GM18526 (cell line): ENCODE results near the gene CDK11B.
"Not testable (repeated sequence)": the region's sequence is repeated elsewhere in the genome, so short reads cannot be mapped to it uniquely, and the experiment has no call there.

Source experiments
- POLR2A ChIP-seq: IDR thresholded peaks from 3 replicates; pipeline ENCODE4 v1.6.1; 2011; ENCODE audit not compliant: insufficient read length; ENCODE audit errors: extremely low read depth

Gene CDK11B

DNA sequence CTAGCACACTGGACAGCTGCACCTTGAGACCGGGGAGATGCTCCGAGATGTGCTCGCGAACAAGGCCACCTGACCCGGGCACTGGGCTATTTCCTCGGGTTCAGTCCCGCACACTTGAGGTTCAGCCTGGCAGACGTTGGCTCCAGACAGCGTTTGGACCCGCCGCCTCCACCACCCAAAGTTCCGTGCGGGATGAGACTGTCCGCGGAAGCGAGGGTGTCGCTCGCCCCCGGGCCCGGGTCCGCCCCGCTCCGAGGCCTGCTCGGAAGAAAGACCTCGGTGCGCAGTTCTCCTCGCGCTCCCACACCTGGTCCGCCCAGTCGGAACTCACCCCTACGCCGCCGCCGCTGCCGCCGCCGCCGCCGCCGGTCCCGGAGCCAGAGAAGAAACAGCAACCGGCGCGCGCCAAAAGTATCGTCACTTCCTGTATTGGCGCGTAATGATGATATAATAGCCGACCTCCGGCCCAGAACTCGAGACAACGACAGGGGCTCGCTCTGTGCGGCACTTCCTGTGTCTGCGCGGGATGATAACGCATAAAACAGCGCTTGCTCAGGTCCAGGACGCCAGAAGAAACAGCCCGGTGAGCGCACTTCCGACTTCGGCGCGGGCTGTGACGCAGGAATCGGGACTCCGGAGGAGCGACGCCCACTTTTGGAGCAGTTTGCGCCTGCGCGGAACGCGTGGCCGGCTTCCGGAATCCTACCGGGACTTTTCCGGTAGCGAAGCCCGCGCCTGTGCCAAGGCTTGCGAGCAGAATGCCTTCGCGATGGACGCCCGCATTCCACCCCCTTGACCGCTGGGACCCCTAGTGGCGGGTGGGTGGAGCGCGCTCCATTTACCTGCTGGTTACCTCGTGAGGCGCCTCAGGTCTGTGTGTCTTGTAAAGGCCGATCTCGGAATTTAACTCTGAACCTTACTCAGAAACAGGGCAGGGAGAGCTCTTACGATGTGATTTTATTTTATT, at the start of gene CDK11B:
CDK11B (minus strand) TSS at position 422 of the 967 bp plus-strand sequence. CDS start 1,519 bp downstream, outside the sequence.
- peak; percentile 59 for TF ChIP-seq POLR2A

DNA sequence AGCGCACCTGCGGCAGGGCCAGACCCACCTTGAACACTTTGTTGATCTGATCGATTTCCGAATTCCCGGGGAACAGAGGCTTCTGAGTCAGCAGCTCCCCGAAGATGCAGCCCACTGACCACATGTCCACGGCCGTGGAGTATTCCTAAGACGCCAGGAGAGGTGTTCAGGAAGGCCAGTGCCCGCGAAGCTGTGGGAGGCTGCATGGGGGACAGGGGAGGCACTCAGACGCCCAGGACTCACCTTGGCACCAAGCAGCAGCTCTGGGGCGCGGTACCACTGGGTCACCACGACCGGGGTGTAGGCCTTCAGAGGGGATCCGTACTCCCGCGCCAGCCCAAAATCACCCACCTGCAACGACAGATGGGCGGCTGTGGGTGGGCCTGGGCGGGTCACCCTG, 45.0 kb upstream of the CDK11B start:
- no peak for TF ChIP-seq POLR2A

DNA sequence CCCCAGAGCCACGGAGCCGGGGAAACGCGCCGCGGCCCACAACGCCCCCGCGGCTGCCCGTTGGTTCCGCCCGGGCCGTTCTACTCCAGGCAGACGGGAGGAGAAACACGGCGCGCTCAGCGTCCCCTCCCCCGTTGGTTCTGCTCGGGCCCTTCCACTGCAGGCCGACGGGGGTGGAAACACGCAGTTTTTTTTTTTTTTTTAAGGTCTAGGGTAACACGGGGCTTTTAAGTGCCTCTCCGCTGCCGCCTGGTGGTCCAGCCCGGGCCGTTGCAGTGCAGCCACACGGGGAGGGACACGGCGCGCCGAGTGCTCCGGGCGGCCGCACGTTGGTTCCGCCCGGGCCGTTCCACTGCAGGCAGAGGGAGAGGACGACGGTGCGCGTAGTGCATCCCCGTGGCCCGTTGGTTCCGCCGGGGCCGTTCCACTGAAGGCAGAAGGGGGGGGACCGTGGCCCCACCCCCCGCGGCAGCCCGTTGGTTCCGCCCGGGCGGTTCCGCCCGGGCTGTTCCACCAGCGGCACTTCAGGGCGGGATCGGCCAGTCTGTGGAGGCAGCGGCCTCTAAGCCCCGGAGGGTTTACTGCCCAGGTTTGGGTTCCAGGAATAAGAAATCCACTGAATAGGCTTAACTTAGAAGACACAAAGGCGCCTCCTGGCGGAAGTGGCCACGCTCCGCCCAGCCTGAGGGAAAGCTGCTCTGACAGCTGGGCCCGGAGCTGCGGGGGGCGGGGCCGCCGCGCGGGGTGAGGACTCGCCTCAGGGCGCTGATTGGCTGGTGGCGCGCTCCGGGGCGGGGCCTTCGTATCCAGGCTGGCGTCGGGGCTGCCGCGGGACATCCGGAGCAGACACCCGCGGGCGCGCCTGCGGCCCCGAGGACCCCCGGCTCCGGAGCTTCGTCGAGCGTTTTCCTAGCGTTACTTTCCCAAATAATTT, 34.2 kb upstream of the CDK11B start, which contains the start of gene SLC35E2B:
SLC35E2B (minus strand) TSS at position 82 of the 934 bp plus-strand sequence. CDS start 16,096 bp downstream, outside the sequence.
- TF ChIP-seq POLR2A = not testable (repeated sequence)

DNA sequence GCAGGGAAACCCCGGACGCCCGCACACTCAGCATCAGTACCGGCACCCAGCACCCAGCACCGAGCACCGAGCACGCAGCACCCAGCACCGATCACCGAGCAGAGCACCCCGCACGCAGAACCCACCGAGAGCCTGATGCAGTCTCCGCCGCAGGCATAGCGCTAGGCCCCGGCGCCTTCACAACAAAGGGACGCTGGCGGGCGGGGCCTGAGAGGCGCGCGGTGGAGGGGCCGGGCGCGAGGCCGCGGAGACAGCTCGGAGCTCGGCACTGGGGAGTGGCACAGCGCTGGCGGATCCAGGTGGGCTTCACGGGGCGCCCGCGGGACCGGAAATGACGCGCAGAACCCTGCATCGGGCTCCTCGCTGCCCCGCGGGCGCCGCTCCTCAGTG, 33.5 kb upstream of the CDK11B start:
- peak; percentile 38 for TF ChIP-seq POLR2A

DNA sequence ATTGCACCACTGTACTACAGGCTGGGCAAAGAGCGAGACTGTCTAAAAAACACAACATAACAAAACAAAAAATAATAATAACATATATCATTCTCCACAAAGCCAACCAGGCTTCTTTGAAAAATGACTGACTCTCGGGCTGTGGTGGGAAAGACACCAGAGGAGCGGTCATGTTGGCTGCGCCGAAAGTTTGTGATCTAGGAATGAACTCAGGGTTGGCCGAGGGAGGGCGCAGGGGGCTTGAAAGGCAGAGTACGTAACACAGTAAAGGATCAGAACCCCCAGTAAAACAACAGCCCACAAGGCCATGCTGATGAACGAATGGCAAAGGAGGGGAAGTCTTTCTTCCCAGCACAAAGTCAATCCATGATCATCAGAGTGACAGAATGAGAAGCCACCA, 29.0 kb upstream of the CDK11B start:
- TF ChIP-seq POLR2A = no peak

DNA sequence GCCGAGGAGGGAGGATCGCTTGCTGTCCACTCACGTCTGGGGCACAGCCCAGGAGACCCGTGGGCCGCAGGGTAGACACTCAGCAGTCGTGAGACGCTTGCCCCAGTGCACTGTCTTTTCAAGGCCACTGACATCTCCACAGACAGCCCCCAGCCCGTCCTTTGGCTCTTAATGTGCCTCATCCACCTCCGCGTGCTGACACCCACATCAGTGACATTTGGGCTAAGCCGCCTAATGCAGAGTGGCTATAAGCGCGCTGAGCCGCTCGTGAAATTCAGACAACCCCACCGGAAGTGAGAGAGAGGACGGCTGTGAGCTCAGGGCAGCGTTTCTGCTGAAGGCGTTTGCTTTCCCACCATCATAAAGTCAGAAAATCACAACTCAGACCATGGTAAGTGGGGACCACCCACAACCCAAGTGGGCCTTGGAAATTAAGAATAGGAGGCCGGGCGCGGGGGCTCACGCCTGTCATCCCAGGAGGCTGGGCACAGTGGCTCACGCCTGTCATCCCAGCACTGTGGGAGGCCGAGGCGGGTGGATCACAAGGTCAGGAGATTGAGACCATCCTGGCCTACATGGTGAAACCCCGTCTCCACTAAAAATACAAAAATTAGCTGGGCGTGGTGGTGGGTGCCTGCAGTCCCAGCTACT, 25.4 kb upstream of the CDK11B start:
- no peak for TF ChIP-seq POLR2A

DNA sequence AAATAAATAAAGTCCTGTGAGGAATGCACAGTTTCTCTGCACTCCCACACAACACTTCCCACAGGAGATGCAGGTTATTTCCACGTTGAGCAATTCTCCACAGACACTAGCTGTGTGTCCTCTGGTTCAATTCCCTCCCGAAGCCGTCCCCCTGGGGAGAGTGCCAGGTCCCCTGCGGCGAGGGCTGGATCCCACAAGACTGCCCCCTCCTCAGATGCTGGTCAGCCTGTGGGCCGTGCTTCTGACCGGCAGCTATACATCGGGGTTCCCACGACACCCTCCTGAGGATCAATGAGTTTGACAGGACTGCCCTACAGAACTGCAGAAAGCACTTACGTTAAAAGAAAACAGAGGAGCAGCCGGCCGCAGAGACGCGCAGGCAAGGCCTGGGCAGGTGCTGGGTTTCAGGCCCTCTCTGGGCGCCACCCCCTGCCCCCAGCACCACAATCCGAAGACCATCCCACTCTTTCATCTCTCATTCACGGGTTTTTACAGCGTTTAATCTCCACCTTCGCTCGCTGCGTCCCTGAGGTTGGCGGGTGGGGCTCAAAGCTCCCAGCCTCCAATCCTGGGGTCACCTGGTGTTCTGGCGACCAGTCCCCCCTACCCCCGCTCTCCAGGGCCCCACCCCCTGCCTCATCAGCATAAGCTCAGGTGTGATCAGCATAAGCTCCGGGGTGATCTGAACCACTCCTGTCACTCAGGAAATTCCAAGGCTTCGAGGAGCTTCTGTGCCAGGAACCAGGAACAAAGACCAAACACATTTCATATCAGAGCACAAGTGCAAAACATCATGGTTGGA, 24.5 kb upstream of the CDK11B start:
- TF ChIP-seq POLR2A = no peak

DNA sequence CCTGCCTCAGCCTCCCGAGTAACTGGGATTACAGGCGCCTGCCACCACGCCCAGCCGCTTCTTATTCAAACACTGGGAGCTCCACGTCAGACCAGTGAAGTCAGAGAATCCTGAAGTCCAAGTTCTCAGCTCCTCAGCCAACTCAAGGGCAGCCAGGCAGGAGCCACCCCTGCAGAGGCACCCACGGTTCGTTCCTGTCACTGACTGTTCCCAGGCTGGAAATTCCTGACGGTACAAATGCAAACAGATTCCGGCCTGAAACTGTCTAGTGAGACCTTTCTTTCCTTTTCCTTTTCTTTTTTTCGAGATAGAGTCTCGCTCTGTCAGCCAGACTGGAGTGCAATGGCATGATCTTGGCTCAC, 22.1 kb upstream of the CDK11B start:
- no peak for TF ChIP-seq POLR2A

DNA sequence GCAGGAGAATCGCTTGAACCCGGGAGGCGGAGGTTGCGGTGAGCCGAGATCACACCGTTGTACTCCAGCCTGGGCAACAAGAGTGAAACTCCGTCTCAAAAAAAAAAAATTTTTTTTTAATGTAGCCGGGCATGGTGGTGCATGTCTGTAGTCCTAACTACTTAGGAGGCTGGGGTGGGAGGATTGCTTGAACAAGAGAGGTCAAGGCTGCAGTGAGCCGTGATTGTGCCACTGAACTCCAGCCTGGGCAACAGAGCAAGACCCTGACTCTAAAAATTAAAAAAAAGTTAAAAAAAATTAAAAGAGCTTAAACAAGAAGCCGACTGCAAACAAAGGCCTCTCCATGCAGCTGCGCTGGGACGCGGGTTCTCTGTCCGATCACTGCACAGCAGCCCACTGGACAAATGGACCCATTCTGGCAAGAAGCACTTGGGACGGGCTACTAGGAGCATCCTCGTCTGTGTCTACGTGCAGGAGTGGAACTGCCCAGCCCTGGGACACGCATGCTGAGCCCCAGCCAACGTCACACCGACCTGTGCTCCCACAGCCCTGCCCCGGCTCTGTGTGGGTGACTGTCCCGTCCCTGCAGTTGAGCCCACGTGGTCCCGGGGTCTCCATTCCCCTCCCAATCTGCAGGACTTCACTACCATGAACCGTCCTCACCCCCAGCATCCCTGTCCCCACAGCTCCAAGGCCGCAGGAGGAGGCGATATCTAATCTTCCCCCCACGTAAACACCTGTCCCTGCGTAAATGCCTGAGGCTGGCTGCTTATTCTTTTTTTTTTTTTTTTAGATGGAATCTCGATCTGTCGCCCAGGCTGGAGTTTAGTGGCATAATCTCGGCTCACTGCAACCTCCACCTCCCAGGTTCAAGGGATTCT, 21.5 kb upstream of the CDK11B start:
- no peak for TF ChIP-seq POLR2A

DNA sequence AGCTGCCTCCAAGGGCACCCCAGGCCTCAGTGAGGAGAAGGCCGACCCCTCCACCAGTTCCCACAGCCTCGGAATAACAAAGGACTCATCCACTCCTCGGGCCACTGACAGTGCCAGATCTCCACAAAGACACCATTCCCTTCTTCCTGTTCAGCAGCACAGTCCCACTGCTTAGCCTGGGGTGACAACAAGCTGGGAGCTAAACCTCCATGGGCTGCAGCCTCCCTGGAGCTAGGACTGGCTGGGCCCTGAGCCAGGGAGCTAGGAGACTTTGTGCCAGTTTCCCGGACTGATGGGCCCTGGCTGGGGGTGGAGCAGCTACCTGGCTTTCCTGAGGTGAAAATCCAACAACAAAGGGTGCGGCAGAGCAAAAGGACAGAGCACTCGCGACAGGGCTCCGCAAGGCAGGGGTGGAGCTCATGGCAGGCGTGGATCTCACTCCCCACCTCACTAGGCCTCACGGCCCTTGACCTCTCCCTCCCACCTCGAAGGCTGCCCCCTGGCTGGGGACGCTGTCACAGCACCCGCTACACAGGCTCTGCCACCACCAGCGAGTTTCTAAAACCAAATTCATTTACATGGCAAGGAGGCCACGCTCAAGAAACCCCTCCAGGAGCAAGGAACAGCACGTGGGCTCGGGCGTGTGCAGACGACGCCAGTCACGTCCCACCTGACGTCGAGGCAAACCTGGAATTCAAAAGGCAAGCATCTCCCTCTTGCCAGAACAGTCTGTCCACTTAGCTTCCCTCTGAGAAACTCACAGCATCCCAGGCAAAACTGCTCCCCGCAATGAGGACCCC, 20.0 kb upstream of the CDK11B start:
- no peak for TF ChIP-seq POLR2A

DNA sequence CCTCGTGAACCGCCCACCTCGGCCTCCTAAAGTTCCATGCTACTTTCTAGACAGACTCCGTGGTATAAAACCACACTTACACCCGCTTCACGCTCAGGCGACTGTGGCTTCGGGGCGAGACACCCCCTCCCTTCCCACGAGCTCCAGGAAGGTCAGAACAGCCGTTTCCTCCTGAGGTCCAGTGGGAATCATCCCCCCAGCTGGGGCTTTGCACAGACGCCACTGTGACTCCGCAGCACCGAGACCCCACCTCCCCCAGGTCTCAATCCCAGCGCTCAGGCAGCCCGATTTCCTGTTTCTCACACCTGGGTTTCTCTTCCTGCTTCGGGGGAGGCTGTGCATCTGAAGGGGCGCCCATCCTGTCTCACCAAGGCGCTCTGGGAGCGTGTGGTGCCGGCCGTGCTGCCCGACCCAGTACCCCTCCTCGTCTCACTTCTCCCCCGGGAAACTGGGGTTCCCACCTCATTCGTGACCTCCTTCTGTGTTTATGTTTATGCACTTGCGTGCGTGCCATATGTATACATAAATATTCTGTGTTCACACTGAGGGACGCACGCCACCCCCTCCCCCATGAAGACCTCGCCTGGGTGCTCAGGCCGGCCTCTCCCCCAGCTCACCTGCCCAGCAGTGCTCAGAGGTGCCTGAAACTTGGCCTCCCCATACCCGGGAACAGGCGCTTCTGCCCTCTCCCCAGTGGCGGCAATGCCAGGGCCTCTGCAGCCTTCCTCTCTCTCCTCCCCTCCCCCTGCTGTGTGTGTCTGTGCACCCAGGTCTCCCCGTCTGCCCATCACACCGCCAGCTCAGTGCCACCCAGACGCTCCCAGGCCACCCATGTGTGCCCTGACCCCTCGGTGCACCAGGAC, 19.1 kb upstream of the CDK11B start:
- peak; percentile 60 for TF ChIP-seq POLR2A
